ENCODE results near the gene PDE4D. TPM values are rescaled to one million over a fixed set of nuclear protein-coding genes. Genes with fewer than 3 reads are reported as not detected.
"Not testable (repeated sequence)": the region's sequence is repeated elsewhere in the genome, so short reads cannot be mapped to it uniquely, and the experiment has no call there.

Gene PDE4D
- total RNA-seq, 1 experiment from 2014 or later, result 291 TPM

- DNase-seq (ENCODE audit: extremely low read depth, low read depth), result no peak
Measured at GRCh38 chr5:59772206-59772605, 121.3 kb downstream of the PDE4D start.

GRCh38 chr5:59770953-59771352, 122.6 kb downstream of the PDE4D start:
- no peak for DNase-seq (ENCODE audit: extremely low read depth, low read depth)

GRCh38 chr5:59769832-59770231, 123.7 kb downstream of the PDE4D start:
- DNase-seq (ENCODE audit: extremely low read depth, low read depth), result no peak

- DNase-seq (ENCODE audit: extremely low read depth, low read depth), result no peak
Measured at GRCh38 chr5:59769041-59769360, 124.5 kb downstream of the PDE4D start.

GRCh38 chr5:59768152-59769040, 125.1 kb downstream of the PDE4D start:
- no peak for DNase-seq (ENCODE audit: extremely low read depth, low read depth)

GRCh38 chr5:59767681-59768151, 125.8 kb downstream of the PDE4D start:
- DNase-seq (ENCODE audit: extremely low read depth, low read depth), result no peak

GRCh38 chr5:59767211-59767605, 126.3 kb downstream of the PDE4D start:
- DNase-seq (ENCODE audit: extremely low read depth, low read depth), result no peak

GRCh38 chr5:59766427-59767210, 126.9 kb downstream of the PDE4D start:
- no peak for DNase-seq (ENCODE audit: extremely low read depth, low read depth)

- DNase-seq (ENCODE audit: extremely low read depth, low read depth), result no peak
Measured at GRCh38 chr5:59765446-59765845, 128.1 kb downstream of the PDE4D start.

GRCh38 chr5:59764361-59764760, 129.2 kb downstream of the PDE4D start:
- no peak for DNase-seq (ENCODE audit: extremely low read depth, low read depth)

- no peak for DNase-seq (ENCODE audit: extremely low read depth, low read depth)
Measured at GRCh38 chr5:59763541-59763940, 130.0 kb downstream of the PDE4D start.

GRCh38 chr5:59762232-59762631, 131.3 kb downstream of the PDE4D start:
- DNase-seq (ENCODE audit: extremely low read depth, low read depth), result not testable (repeated sequence)

GRCh38 chr5:59760785-59761348, 132.7 kb downstream of the PDE4D start:
- peak; percentile 56 for DNase-seq (ENCODE audit: extremely low read depth, low read depth)

- DNase-seq (ENCODE audit: extremely low read depth, low read depth), result peak; percentile 39
Measured at GRCh38 chr5:59759600-59760351, 133.8 kb downstream of the PDE4D start.

GRCh38 chr5:59758566-59758965, 135.0 kb downstream of the PDE4D start:
- no peak for DNase-seq (ENCODE audit: extremely low read depth, low read depth)

- no peak for DNase-seq (ENCODE audit: extremely low read depth, low read depth)
Measured at GRCh38 chr5:59757442-59757841, 136.1 kb downstream of the PDE4D start.

- DNase-seq (ENCODE audit: extremely low read depth, low read depth), result no peak
Measured at GRCh38 chr5:59756373-59757035, 137.0 kb downstream of the PDE4D start.

GRCh38 chr5:59755476-59755875, 138.1 kb downstream of the PDE4D start:
- DNase-seq (ENCODE audit: extremely low read depth, low read depth), result no peak

GRCh38 chr5:59753599-59753998, 139.9 kb downstream of the PDE4D start:
- no peak for DNase-seq (ENCODE audit: extremely low read depth, low read depth)
